Mucosa of descending colon (tissue), 3 donors: ENCODE data around the gene TBX10. TPM values are rescaled to one million over a fixed set of nuclear protein-coding genes. Genes with fewer than 3 reads are reported as not detected.
A peak's percentile ranks its signal among the peaks of the same experiment; 100 is the strongest.

Experiments used
- ATAC-seq: fragments of 200-7000 bp; cut with Tn5 transposase; one replicate; pipeline ENCODE4 v1.9.1; 2020; ENCODE audit warnings: mild to moderate bottlenecking, moderate library complexity
- DNase-seq, 3 donors: peaks; one replicate each; pipeline ENCODE4 v3.0.0-alpha.2; 2020
- H3K36me3 ChIP-seq: fragments of 200-600 bp; one replicate; pipeline ENCODE4 v1.8.0; 2021; ENCODE audit warnings: low read depth, mild to moderate bottlenecking
- H3K4me1 ChIP-seq: fragments of 200-600 bp; one replicate; pipeline ENCODE4 v1.8.0; 2021; ENCODE audit warnings: low read depth, mild to moderate bottlenecking
- H3K4me3 ChIP-seq: fragments of 200-600 bp; one replicate; pipeline ENCODE4 v1.8.0; 2021; ENCODE audit warnings: mild to moderate bottlenecking
- H3K9me3 ChIP-seq: fragments of 200-600 bp; one replicate; pipeline ENCODE4 v1.8.0; 2021; ENCODE audit warnings: mild to moderate bottlenecking
- CTCF ChIP-seq: fragments of 200-600 bp; IDR thresholded peaks from one replicate; pipeline ENCODE4 v1.8.0; 2022; ENCODE audit warnings: antibody characterized with exemption, mild to moderate bottlenecking
- intact Hi-C, 2 donors: fragments of 100-400 bp; cut with DNase I in 1 of 2; cut with micrococcal nuclease in 1 of 2; formaldehyde crosslinking; loops; one replicate each; pipeline versions ENCODE4 v1.11.0 to v1.11.1; 2022; cut with DNase I, micrococcal nuclease
- total RNA-seq, 3 donors: library from RNA; stranded (reverse); fragmentation: NEBNext Ultra II Directional in 2 of 3; extraction: Animal tissue kit (Norgen Biotek cat#: 25700) in 2 of 3; gene quantifications; one replicate each; pipeline versions ENCODE4 v1.2.1 to v1.2.4, GENCODE V29; 2021 to 2023
- donor health status: DM: no; HTN: no; CAD: no; lungs with moderate emphysema.
- donor health status: DM: no; HTN: no; CAD: no.
- donor health status: DM: no; HTN: yes; CAD: no.

TBX10 gene
- total RNA-seq, 3 donors from 2014 or later, result 3.7 to 19.1 (median 9.6) TPM

- ATAC-seq (peak; percentile 39), DNase-seq (peak in 2 of 3 donors; percentile 40 to 70)
- H3K4me3 ChIP-seq, result no peak overlapping the region
- no peaks in the 10 kb centered on the region for H3K9me3 ChIP-seq
- peaks cover 24% of the 10 kb centered on the region for H3K4me1 ChIP-seq
- no peak for TF ChIP-seq CTCF
- no peaks in the 10 kb centered on the region for H3K36me3 ChIP-seq
- intact Hi-C loops, result no loop called here
Observed at GRCh38 chr11:67648140-67648795, 8.7 kb upstream of the TBX10 start.

- H3K4me1 ChIP-seq, result peaks cover 19% of the 10 kb centered on the region
- intact Hi-C loops, result no loop called here
- peak in 1 of 3 donors; percentile 60 for DNase-seq
- no peak for ATAC-seq
- no peaks in the 10 kb centered on the region for H3K9me3 ChIP-seq
- no peak overlapping the region for H3K4me3 ChIP-seq
- H3K36me3 ChIP-seq, result no peaks in the 10 kb centered on the region
- no peak for TF ChIP-seq CTCF
Observed at GRCh38 chr11:67647471-67647870, 7.9 kb upstream of the TBX10 start.

- no peak overlapping the region for H3K4me3 ChIP-seq
- intact Hi-C loops, result no loop called here
- peaks cover 14% of the 10 kb centered on the region for H3K4me1 ChIP-seq
- no peaks in the 10 kb centered on the region for H3K9me3 ChIP-seq
- H3K36me3 ChIP-seq, result no peaks in the 10 kb centered on the region
- ATAC-seq, result peak; percentile 77
- DNase-seq, result peak; percentile 65 to 89 (median 80)
- TF ChIP-seq CTCF, result no peak
Observed at GRCh38 chr11:67646535-67647336, 7.2 kb upstream of the TBX10 start.

- DNase-seq (peak in 2 of 3 donors; percentile 27 to 54), ATAC-seq (no peak)
Observed at GRCh38 chr11:67645521-67646461, 6.2 kb upstream of the TBX10 start.

More at GRCh38 chr11:67645521-67646461, 6.2 kb upstream of the TBX10 start:
- no peaks in the 10 kb centered on the region for H3K9me3 ChIP-seq
- H3K4me1 ChIP-seq, result peaks cover 14% of the 10 kb centered on the region
- no peaks in the 10 kb centered on the region for H3K36me3 ChIP-seq
- intact Hi-C loops, result no loop called here
- H3K4me3 ChIP-seq, result no peak overlapping the region
- TF ChIP-seq CTCF, result no peak
